ENCODE measurements around the gene CD2AP.

The CD2AP gene

DNA sequence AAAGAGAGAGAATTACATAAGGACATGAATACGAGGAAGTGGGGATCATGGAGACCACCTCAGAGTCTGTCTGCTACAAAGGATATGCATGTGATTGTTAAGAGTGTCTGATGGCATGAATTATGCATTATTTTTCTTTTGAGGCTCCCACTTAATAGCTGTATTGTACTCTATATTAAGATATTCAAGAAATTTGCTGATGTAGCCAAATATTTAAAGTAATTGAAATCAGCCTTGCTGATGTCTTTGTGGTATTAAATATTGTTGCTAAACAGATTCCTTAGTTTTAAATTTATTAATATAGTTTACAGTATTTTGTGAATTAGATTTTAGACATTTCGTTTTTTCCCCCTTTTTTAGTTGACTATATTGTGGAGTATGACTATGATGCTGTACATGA lies 25.3 kb downstream of the CD2AP start:
- Mint-ChIP-seq H3K4me1 (ENCODE audit: low read depth) (peaks cover 49% of the 10 kb centered on the region), H3K27ac (no peak overlapping the region), H3K4me3 (no peak overlapping the region), H3K36me3 (ENCODE audit: low read depth) (peaks cover 36% of the 10 kb centered on the region), H3K27me3 (no peaks in the 10 kb centered on the region), H3K9me3 (peaks cover 3% of the 10 kb centered on the region)
- no peak for DNase-seq

DNA sequence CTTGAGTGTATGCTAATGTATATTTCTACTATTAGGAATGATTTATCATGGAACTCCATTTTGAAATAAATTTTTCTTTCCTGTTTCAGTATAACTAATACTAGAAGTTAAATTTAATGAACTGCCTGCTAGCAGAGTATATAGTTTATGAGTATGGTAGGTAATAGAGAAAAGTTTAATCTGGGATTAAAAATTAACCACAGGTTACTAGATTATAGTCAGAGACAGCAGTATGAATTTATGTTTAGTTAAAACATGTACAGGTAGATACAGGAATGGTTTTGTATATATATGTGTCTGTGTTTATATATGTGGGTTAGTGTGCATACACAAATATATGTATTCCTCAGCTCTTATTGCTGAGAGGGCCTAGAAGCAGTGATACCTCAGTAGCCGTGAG lies 32.3 kb downstream of the CD2AP start:
- Mint-ChIP-seq H3K36me3 (ENCODE audit: low read depth) (peaks cover 77% of the 10 kb centered on the region), H3K9me3 (peaks cover 10% of the 10 kb centered on the region), H3K4me3 (no peak overlapping the region), H3K4me1 (ENCODE audit: low read depth) (peaks cover 31% of the 10 kb centered on the region), H3K27ac (no peak overlapping the region), H3K27me3 (no peaks in the 10 kb centered on the region)
- no peak for DNase-seq

DNA sequence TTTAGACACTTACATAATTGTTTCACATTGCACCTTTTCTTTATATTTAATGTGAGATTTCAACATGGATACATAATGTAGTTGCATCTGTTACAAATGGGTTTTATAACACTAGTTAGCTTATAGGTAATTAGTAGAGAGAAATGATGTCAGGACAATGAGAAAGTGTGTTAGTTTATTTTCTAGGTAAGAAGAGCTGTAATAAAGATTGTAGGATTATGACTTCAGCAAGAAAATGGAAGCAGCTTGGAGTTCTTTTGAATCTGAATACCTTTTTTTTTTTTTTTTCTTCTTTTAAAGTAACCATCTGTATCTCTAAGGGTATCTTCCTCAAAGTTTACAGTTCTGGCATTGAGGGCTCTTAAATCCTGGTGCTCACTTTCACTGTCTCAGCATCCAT lies 35.3 kb downstream of the CD2AP start:
- no peaks in the 10 kb centered on the region for H3K27me3 Mint-ChIP-seq
- DNase-seq: no peak
- H3K27ac Mint-ChIP-seq: no peak overlapping the region
- H3K9me3 Mint-ChIP-seq: peaks cover 7% of the 10 kb centered on the region
- peaks cover 82% of the 10 kb centered on the region for H3K36me3 Mint-ChIP-seq (ENCODE audit: low read depth)
- H3K4me1 Mint-ChIP-seq (ENCODE audit: low read depth): peaks cover 42% of the 10 kb centered on the region
- no peak overlapping the region for H3K4me3 Mint-ChIP-seq

DNA sequence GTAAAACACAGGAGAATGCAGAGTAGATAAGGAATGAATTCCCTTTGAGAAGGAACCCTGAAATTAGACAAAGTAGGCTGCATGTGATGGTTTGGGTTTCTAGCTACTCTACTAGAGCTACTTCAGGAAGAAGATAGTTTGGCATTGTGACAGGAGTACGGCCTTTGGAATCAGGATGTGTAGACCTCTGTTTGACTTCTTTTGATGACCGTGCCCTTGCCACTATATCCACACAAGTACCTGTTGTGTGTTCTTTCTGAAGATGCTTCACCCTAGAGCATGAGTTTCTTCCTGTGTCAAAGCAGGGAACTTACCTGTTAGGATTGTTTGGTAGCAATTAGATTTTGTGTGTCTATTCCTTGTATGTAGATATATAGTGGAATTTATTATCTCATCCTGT lies 41.7 kb downstream of the CD2AP start:
- H3K27ac Mint-ChIP-seq: no peak overlapping the region
- no peaks in the 10 kb centered on the region for H3K9me3 Mint-ChIP-seq
- no peak for DNase-seq
- H3K36me3 Mint-ChIP-seq (ENCODE audit: low read depth): peaks cover 24% of the 10 kb centered on the region
- H3K4me1 Mint-ChIP-seq (ENCODE audit: low read depth): peaks cover 63% of the 10 kb centered on the region
- H3K4me3 Mint-ChIP-seq: no peak overlapping the region
- no peaks in the 10 kb centered on the region for H3K27me3 Mint-ChIP-seq

DNA sequence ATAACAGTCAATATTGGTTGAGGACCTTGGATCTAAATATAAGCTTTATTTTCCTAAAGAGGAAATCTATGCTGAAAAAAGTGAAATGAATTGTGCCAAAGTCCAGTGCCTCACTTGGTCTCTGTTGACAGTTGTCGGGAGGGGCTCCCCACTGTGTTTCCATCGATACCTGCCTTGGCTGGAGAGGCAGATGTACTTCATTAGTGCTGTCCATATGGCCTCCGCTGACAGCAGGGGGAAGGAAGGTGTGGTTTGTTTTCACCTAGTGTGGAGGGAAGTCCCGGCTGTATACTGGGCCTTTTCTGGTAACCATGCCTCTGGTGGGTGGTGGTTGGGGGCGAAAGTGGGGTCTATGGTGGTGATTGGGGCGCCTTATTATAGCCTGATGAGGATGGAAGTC lies 42.7 kb downstream of the CD2AP start:
- Mint-ChIP-seq H3K27me3 (no peaks in the 10 kb centered on the region), H3K36me3 (ENCODE audit: low read depth) (peaks cover 20% of the 10 kb centered on the region), H3K4me3 (no peak overlapping the region), H3K4me1 (ENCODE audit: low read depth) (peaks cover 64% of the 10 kb centered on the region), H3K9me3 (no peaks in the 10 kb centered on the region), H3K27ac (no peak overlapping the region)
- DNase-seq: no peak

DNA sequence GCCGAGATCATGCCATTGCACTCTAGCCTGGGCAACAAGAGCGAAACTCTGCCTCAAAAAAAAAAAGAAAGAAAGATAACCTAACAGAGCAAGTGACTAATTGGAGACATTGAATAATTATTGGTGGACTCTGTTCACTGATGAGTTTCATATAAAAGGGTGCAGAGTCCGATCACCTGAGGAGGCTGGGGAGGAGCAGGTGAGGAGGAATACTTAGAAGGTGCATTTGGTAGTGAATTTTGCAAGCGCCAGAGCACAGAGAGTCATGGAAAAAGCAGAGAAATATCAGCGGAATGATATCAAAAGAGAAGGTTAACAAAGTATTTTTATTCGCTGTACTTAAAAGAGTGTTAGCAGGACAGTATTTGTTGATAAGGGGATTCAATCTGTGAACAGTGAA lies 44.4 kb downstream of the CD2AP start:
- Mint-ChIP-seq H3K27ac (peak overlapping the region; percentile 13), H3K9me3 (no peaks in the 10 kb centered on the region), H3K27me3 (no peaks in the 10 kb centered on the region), H3K4me1 (ENCODE audit: low read depth) (peaks cover 58% of the 10 kb centered on the region), H3K4me3 (no peak overlapping the region), H3K36me3 (ENCODE audit: low read depth) (peaks cover 13% of the 10 kb centered on the region)
- no peak for DNase-seq

DNA sequence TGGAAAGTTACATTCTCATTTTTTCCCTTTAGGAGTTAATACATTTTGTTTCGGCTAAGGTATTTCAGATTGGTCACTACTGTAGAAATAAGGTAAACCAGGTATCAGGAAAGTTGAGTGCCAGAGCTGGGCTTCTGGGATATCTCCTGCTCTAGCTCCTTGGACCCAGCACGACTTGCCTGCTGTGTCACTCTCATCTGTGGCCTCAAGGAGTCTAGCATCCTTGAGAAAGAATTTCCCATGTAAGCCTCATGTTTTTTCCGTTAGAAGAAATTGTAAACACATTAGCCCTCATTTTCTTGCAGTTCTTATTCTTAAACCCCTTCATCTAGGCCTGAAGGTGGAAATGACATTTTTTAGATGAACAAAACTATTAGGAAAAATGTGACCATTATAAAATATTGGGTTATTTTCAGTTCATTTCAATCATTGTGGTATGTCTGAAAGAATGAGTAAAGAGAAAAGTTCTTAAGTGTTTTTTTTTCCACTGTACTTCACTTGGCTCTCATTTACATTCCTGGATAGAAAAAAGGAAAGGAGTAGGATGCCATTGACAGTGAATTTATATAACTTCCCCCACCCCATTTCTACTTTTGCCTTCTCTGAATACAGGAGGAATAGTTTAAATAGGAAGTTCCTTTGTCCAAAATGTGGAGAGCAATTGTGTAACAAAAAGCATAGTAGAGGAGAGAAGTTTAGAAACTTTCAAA lies 46.7 kb downstream of the CD2AP start:
- H3K4me1 Mint-ChIP-seq (ENCODE audit: low read depth): peaks cover 47% of the 10 kb centered on the region

DNA sequence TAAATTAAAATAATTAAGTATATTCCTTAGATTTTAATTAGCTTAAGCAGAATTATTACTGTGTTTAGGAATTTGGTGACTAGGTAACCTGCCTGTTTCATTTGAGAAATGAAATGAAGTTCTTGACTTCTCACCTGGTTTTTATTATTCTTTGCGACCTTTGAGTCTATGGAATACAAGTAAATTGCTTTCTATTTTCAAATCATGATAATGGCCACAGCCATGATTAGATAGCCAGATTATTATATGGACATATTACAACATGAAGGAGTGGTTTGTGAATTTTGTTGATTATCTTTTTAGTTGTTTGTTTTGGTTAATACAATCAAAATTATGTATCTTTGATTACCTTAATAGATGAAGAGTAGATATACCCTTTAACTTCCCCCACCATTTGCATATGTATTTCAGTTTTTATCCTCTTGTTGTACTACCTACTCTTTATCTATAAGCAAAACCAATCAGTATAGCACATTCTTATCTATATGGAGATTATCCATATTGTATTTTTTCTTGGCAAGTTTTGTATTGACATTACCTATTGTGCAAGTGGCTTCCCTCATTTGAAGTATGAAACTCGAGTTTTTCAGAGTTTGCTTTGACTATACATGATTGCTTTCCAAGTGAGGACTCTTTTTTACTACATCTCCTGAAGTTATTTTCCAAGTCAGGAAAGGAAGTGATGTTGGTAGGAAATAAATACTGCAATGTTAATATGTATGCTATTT lies 47.9 kb downstream of the CD2AP start:
- no peaks in the 10 kb centered on the region for H3K27me3 Mint-ChIP-seq
- peaks cover 34% of the 10 kb centered on the region for H3K36me3 Mint-ChIP-seq (ENCODE audit: low read depth)
- DNase-seq: no peak
- no peak overlapping the region for H3K27ac Mint-ChIP-seq
- H3K4me1 Mint-ChIP-seq (ENCODE audit: low read depth): peaks cover 40% of the 10 kb centered on the region
- H3K9me3 Mint-ChIP-seq: no peaks in the 10 kb centered on the region
- no peak overlapping the region for H3K4me3 Mint-ChIP-seq

More for the DNA sequence above, 46.7 kb downstream of the CD2AP start:
- Mint-ChIP-seq H3K27ac (no peak overlapping the region), H3K27me3 (no peaks in the 10 kb centered on the region), H3K36me3 (ENCODE audit: low read depth) (peaks cover 26% of the 10 kb centered on the region), H3K4me3 (no peak overlapping the region), H3K9me3 (no peaks in the 10 kb centered on the region)
- no peak for DNase-seq

DNA sequence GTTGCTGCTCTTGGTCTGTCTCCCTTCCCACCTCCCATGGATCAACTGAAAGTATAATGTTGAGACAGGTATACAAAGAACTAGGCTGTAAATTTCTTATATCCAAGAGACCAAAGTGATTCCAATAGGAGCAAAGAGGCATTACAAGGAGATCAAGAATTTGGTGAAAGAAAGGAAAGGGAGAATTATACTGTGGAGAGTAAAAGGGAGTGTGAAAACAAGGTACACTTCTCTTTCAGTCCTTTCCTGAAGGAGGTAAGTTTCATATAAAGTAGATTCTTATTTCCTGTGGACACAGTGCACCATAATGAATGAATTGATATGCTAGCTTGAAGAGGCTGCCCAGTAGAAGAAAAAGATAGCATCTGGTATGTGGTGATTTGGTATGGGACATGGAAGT lies 49.7 kb downstream of the CD2AP start:
- H3K36me3 Mint-ChIP-seq (ENCODE audit: low read depth): peaks cover 38% of the 10 kb centered on the region
- no peak overlapping the region for H3K27ac Mint-ChIP-seq
- H3K27me3 Mint-ChIP-seq: no peaks in the 10 kb centered on the region
- H3K9me3 Mint-ChIP-seq: no peaks in the 10 kb centered on the region
- H3K4me1 Mint-ChIP-seq (ENCODE audit: low read depth): peaks cover 35% of the 10 kb centered on the region
- no peak overlapping the region for H3K4me3 Mint-ChIP-seq
- DNase-seq: no peak

DNA sequence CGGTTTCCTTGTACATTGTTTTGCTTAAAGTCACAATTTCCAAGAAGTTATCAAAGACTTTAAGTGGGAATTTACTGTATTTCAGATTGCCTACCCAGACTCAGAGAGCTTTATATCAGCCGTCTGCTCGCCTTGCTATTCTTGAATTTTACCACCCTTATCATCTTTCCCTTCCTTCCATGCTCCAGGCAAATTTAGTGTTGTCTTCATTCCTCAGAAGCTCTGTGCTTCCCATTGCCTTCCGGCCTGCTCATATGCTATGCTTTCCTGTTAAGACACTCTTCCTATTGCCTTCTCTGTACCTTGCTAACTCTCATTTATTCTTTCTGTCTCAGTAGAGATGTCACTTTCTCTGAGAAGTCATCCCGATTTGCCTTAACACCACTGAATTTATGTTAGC lies 52.1 kb downstream of the CD2AP start:
- Mint-ChIP-seq H3K4me3 (no peak overlapping the region), H3K27ac (no peak overlapping the region)

DNA sequence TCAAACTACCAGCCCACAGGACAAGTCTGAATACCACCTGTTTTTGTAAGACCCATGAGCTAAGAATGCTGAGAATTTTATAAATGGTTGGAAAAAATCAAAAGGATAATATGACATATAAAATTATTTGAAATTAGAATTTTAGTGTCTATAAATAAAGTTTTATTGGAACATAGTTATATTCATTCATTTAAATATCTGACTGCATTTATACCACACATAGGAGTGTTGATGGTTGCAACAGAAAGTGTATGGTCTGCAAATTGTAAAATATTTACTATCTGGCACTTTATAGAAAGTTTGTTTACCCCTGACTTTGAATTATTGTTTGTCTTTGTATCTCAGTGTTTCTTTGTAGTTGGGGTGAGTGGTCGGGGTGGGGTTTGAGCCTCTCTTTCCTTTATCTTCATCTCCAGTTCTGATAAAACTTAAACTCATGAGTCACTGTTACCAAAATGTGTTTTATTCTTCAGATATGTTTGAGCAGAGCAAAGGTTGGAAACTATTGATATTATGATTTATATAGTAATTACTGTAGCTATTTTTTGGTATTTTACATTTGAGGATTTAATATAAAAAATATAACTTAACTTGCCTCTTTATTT lies 55.5 kb downstream of the CD2AP start:
- Mint-ChIP-seq H3K36me3 (ENCODE audit: low read depth) (peaks cover 66% of the 10 kb centered on the region), H3K27ac (no peak overlapping the region)

More for the DNA sequence above, 52.1 kb downstream of the CD2AP start:
- Mint-ChIP-seq H3K36me3 (ENCODE audit: low read depth) (peaks cover 57% of the 10 kb centered on the region), H3K9me3 (no peaks in the 10 kb centered on the region), H3K27me3 (no peaks in the 10 kb centered on the region), H3K4me1 (ENCODE audit: low read depth) (peaks cover 29% of the 10 kb centered on the region)
- DNase-seq: no peak

DNA sequence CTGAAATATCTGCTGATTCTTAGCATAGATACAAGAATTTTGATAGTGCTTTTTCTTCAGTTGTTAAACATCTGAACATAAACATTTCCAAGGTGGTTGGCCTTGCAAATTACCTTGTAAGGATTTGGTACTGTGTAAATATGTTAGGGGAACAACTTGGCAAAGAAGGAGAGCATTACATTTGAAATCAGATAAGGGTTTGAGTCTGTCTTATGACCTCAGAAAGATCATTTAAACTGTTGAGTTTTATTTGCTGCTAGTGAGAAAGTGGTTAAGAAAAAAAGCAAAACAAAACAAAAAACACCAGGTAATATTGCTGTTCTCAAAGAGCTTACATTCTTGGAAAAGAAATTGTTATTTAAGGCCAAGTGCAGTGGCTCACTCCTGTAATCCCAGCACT lies 56.5 kb downstream of the CD2AP start:
- H3K27ac Mint-ChIP-seq: no peak overlapping the region
- H3K36me3 Mint-ChIP-seq (ENCODE audit: low read depth): peaks cover 64% of the 10 kb centered on the region
- no peak overlapping the region for H3K4me3 Mint-ChIP-seq
- H3K27me3 Mint-ChIP-seq: no peaks in the 10 kb centered on the region
- no peak for DNase-seq
- H3K9me3 Mint-ChIP-seq: no peaks in the 10 kb centered on the region
- peaks cover 25% of the 10 kb centered on the region for H3K4me1 Mint-ChIP-seq (ENCODE audit: low read depth)

More for the DNA sequence above, 55.5 kb downstream of the CD2AP start:
- Mint-ChIP-seq H3K9me3 (no peaks in the 10 kb centered on the region), H3K4me1 (ENCODE audit: low read depth) (peaks cover 23% of the 10 kb centered on the region), H3K27me3 (no peaks in the 10 kb centered on the region), H3K4me3 (no peak overlapping the region)
- DNase-seq: no peak

DNA sequence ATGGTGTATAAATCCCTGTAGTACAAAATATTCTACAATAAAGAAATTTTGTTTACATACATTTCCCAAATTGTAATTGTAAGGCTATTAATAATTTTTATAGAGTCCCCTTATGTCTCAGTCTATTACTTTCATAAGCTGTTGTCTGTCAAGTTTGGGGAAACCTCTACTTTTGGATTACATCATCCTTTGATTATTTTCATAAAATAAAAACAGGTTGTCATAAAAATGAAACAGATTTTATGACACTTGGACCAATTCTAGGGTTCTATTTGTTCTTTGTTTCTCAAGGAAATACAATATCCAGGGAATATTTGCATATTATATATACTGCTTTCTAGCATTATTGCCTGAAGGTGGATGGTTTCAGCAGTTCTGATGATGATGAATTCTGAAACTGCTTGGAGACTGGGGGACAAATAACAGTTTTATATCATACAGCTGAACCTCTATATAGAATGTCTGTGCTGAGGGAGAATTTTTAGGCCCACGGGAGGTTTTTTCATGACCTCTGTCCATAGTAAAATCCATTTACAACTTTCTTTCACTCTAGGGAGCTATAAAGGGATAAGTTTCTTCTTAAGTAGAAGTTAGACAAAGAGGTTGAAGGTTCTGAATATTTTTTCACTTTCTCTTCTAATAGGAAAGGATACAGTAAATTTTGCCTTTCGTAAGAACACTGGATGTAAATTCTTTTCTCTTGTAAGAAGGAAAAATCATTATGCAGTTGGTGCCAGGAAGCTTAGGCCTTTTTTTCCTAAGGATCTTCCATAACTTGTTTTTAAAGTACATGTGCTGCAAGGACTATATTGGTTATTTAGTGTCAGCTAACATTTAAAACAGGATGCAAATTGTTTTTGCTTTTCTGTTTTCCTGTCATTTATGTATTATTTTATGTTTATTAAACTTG lies 58.0 kb downstream of the CD2AP start:
- no peak overlapping the region for H3K27ac Mint-ChIP-seq
- no peak overlapping the region for H3K4me3 Mint-ChIP-seq
- H3K9me3 Mint-ChIP-seq: no peaks in the 10 kb centered on the region
- no peak for DNase-seq
- peaks cover 21% of the 10 kb centered on the region for H3K4me1 Mint-ChIP-seq (ENCODE audit: low read depth)
- no peaks in the 10 kb centered on the region for H3K27me3 Mint-ChIP-seq
- H3K36me3 Mint-ChIP-seq (ENCODE audit: low read depth): peaks cover 61% of the 10 kb centered on the region

DNA sequence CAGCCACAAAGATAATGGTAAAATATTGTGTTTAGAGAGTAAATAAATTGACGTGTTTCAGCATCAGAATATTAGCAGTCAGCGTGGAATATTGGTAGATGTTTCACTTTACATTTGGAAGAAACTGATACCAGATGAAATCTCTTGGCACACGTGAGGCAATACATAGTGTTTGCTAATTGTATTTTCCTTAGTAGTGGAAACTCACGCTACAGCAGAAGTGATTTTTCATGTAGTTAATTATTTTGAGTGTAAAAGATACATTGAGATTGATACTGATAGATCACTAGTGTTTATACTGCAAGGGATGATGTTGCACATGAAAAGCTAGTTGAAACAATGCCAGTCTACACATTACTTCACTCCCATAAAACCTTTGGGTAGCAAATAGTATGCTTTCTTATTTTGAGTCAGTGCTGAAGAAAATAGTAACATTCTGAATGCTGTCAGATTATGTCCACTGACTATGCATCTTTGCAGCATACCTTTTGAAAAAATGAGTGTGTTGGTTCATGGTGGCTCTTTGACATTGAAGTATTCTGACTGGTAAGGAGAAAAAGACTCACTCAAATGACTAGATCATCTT lies 59.3 kb downstream of the CD2AP start:
- H3K36me3 Mint-ChIP-seq (ENCODE audit: low read depth): peaks cover 67% of the 10 kb centered on the region
- no peak for DNase-seq
- no peaks in the 10 kb centered on the region for H3K27me3 Mint-ChIP-seq
- H3K4me3 Mint-ChIP-seq: no peak overlapping the region
- no peaks in the 10 kb centered on the region for H3K9me3 Mint-ChIP-seq
- H3K27ac Mint-ChIP-seq: no peak overlapping the region
- peaks cover 21% of the 10 kb centered on the region for H3K4me1 Mint-ChIP-seq (ENCODE audit: low read depth)
